Erythroblast (primary cell): ENCODE data around the gene DNAI7.

Experiments used
- DNase-seq, 2 experiments: peaks; one replicate each; lab custom pipeline; 2025; lab: John Stamatoyannopoulos, UW
- GATA1 ChIP-seq: IDR thresholded peaks from 2 replicates; pipeline ENCODE4 v1.6.1; 2011; ENCODE audit warnings: low read depth, mild to moderate bottlenecking, control low read depth, low read length, moderate library complexity
- POLR2A ChIP-seq: IDR thresholded peaks from 2 replicates; pipeline ENCODE4 v1.6.1; 2011; ENCODE audit warnings: mild to moderate bottlenecking, low read length

Gene DNAI7

GRCh38 chr12:25195056-25195971 lies at the start of gene DNAI7, which contains the start of gene ETFRF1:
Gene DNAI7, minus strand, starts transcription at chr12:25195160. Its CDS starts 82 bp downstream, at chr12:25195078.
Gene ETFRF1, plus strand, starts transcription at chr12:25195237. Its CDS starts 8,720 bp downstream, at chr12:25203957.
- TF ChIP-seq POLR2A (peak; percentile 84), GATA1 (no peak)
- peak; percentile 97 for DNase-seq

DNA sequence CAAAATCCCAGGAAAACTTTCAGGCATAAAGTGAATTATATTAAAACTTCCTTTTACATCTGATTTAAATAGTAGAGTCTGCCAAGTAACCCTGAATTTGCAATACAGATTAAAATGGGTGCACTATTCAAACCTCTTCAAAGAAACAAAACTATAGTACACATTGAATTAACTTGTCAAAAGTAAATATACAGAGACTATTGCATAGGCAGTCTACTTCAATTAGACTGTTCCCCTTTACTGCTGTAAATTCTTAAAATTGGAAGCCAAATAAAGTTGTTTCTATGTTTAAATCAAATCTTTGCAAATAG lies 48.7 kb upstream of the DNAI7 start:
- no peak for DNase-seq
- TF ChIP-seq GATA1 (no peak), POLR2A (no peak)

DNA sequence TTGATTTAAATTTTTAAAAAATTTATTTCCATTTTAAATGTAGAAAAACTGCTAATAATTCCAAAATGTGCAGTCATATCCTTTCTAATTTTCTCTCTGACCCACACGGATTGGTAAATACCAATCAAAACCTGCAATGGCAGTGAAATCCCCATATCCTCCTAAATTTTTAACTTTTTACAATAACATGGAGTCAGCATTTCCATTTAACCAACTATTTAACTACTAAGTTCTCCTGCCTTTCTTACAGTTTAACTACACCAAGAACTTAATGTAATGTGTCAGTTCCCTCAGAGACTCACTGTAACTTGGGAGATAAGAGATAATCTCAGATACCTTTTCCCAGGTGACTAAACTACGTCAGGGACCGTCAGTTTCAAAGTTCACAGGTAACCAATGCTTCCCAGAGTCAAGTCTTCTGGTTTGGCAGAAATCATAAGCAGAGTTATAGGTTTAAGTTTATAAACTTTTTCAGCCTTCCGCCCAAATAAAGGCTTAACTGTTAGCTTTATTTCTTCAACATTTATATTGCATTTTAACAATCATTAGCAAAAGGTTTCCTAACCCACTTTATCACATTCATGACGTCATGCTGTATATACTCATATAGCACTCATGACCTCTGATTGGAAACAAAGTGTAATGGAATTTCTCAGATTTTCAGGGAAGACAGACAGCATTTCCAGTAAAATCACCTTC lies 48.2 kb upstream of the DNAI7 start:
- DNase-seq: peak in 1 of 2 experiments; percentile 15
- TF ChIP-seq POLR2A (no peak), GATA1 (no peak)

- DNase-seq: peak; percentile 46 to 68
- TF ChIP-seq POLR2A: no peak
- TF ChIP-seq GATA1: no peak
These were observed 46.4 kb upstream of the DNAI7 start for GRCh38 chr12:25241167-25242020.

DNA sequence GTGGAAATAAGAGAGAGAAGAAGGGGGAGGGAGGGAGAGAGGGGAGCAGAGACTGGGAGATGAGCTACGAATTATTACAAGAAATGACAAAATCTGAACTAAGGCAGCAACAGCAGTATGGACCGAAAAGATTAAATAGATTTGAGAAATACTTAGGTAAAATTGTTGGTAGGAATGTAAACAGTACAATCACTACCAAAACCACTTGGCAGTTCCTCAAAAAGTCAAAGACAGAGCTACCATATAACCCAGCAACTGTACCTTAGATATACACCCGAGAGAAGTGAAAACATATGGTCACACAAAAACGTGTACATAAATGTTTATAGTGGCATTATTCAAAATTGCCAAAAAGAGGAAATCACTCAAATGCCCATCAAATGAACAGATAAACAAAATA lies 41.7 kb upstream of the DNAI7 start:
- DNase-seq: no peak
- TF ChIP-seq GATA1: no peak
- no peak for TF ChIP-seq POLR2A

GRCh38 chr12:25236190-25236589 lies 41.2 kb upstream of the DNAI7 start:
- no peak for TF ChIP-seq POLR2A
- no peak for TF ChIP-seq GATA1
- peak in 1 of 2 experiments; percentile 13 for DNase-seq

DNA sequence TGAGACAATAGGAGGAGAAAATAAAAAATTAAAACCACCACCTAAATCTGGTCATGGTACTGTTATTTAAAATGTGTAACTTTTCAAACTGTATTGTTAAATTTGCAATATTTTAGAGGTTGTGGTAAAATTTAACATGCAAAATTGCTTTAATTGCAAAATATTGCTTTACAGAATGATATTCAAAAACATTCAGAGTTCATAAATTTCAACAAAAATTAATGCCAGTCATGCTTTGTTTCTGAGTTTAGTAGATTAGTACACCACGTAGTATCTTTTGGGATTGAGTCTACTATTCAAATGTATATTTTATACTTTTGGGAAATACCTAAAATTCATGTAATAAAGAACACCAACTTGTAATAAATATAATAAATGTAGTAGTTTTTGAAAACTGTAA lies 18.4 kb upstream of the DNAI7 start:
- no peak for DNase-seq
- TF ChIP-seq POLR2A (no peak), GATA1 (no peak)

DNA sequence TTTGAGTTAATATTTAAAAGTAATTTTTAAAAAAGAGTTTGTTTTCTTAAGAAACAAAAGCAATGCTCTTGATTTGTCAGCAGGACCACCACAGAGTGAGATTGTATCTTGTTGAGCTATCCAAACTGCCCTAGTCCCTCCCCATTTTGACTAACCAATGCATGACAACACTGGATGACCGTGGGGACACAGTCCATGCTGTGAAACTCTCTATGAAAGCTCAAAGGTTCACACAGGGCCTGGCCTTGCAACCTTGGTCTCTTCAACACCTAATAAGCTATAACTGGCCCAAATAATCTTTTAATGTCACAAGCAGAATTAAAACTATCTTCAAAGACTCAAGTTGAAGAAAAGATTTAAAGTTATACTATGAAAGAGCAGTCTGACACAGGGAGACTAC lies 13.6 kb upstream of the DNAI7 start:
- TF ChIP-seq GATA1: no peak
- TF ChIP-seq POLR2A: no peak
- DNase-seq: no peak

- TF ChIP-seq GATA1: no peak
- TF ChIP-seq POLR2A: no peak
These were observed 12.9 kb upstream of the DNAI7 start for GRCh38 chr12:25207846-25208245.

DNA sequence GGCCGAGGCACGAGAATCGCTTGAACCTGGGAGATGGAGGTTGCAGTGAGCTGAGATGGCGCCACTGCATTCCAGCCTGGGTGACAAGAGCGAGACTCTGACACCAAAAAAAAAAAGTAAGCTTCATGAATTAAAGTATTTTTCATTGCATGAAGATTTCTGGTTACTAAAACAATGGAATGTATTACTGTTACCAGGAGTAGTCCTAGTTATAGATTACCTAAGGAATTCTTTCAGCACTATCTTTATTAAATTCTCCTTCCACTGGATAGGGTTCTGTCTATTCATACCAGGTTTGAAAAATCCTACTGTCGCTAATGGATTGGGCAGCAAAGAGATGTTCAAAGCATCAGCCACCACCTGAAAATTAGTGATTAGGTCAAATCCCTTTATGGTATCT lies 12.5 kb upstream of the DNAI7 start:
- no peak for DNase-seq
- TF ChIP-seq POLR2A (no peak), GATA1 (no peak)

More at GRCh38 chr12:25207846-25208245, 12.9 kb upstream of the DNAI7 start:
- no peak for DNase-seq

- DNase-seq: no peak
- TF ChIP-seq POLR2A: no peak
- TF ChIP-seq GATA1: no peak
These were observed 7.2 kb upstream of the DNAI7 start for GRCh38 chr12:25202137-25202536.

DNA sequence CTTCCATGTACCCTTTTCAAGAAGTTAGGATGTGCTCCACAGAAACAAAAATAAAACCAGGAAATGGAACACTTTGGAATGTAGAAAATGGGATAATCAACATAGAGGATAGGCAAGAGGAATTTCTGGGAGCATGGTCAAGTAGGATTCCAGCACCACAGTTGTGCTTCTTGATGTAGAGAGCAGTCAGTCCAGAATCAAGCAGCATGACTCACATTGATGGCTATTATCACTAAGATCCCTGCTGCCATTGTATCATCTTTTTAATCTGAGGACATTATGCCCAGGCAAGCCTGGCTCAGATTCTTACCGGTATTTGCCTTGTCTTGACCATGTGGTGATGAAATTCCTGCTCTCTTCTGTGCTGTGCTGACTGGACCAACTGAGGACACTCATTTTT lies 5.7 kb upstream of the DNAI7 start:
- TF ChIP-seq GATA1: no peak
- TF ChIP-seq POLR2A: no peak
- no peak for DNase-seq

DNA sequence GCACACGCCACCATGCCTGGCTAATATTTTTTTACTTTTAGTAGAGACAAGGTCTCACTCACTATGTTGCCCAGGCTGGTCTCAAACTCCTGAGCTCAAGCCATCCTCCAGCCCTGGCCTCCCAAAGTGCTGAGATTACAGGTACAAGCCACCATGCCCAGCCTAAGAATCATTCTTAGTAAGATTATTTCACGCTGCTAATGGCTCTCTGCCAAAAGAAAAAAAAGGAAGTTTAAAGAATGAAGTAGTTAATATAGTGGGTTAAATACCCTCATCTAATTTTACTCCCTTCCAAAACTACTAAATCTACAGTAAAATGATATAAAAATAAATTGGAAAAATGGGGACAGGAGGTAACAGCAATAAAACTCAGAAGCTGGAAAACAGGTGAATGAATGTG lies 2.6 kb upstream of the DNAI7 start:
- no peak for TF ChIP-seq GATA1
- TF ChIP-seq POLR2A: no peak
- no peak for DNase-seq
